ENCODE measurements around the gene KCNN1. TPM values are rescaled to one million over a fixed set of nuclear protein-coding genes. Genes with fewer than 3 reads are reported as not detected.
"Not testable (repeated sequence)": the region's sequence is repeated elsewhere in the genome, so short reads cannot be mapped to it uniquely, and the experiment has no call there.

KCNN1 gene
- total RNA-seq, 2 experiments from 2014 or later: 0.24 TPM; not detected in 1

DNA sequence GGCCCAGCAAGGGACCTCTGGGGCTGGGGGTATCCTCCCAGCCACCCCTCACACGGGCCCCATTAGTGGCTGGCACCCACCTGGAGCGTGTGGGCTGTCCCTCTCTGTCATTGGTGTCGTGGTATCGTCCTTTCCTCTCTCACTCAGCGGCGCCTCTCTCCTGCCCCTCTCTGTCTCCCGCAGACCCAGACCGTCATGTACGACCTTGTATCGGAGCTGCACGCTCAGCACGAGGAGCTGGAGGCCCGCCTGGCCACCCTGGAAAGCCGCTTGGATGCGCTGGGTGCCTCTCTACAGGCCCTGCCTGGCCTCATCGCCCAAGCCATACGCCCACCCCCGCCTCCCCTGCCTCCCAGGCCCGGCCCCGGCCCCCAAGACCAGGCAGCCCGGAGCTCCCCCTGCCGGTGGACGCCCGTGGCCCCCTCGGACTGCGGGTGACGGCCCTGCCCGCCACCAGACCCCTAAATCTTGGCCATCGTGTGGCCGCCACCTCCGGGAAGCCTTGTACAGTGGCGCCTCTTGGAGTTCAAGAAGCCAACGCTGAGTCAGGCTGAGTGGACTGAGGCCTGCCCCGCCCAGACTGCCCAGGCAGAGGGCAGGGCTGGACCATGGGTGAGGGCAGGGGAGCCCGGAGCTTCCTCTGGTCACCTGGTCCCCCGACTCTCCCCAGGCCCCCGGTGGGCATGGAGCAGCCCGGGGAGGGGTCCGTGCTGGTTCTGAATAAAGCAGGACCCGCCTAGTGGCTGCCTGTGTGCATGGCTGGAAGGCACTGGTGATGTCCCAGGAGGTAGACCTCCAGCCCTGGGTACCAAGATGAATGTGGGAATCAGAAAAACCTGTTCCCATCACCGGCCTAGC, 31.3 kb downstream of the KCNN1 start:
- peaks cover 8% of the 10 kb centered on the region for H3K36me3 Mint-ChIP-seq
- H3K27me3 Mint-ChIP-seq: no peaks in the 10 kb centered on the region
- H3K9me3 Mint-ChIP-seq: no peaks in the 10 kb centered on the region
- peaks cover 22% of the 10 kb centered on the region for H3K4me1 Mint-ChIP-seq (ENCODE audit: low read depth)
- H3K27ac Mint-ChIP-seq: no peak overlapping the region
- H3K4me3 Mint-ChIP-seq: no peak overlapping the region
- no peak for DNase-seq
- intact Hi-C loops (cut with micrococcal nuclease): loop anchor here (1.0 to 2.0 kb wide), 2 partner anchors 51 to 60 kb away; no protein-coding TSS in a partner anchor
- POLR2A ChIA-PET: no interaction called here
- CTCF ChIA-PET: interaction anchor here (0.5 to 11.2 kb wide), 8 partner anchors 46 to 294 kb away, joined by 3 to 289 read pairs (median 10); partner anchors contain the start of genes CCDC124, RPL18A and SLC5A5

- Mint-ChIP-seq H3K4me3 (peak overlapping the region; percentile 16), H3K27ac (peak overlapping the region; percentile 65), H3K27me3 (no peaks in the 10 kb centered on the region), H3K9me3 (no peaks in the 10 kb centered on the region), H3K4me1 (ENCODE audit: low read depth) (peaks cover 22% of the 10 kb centered on the region), H3K36me3 (peaks cover 8% of the 10 kb centered on the region)
- CTCF ChIA-PET: interaction anchor here (0.5 to 11.2 kb wide), 5 partner anchors 53 to 294 kb away, joined by 3 to 289 read pairs (median 4); partner anchors contain the start of genes CCDC124 and RPL18A
- POLR2A ChIA-PET: no interaction called here
- no peak for DNase-seq
- intact Hi-C loops (cut with micrococcal nuclease): no loop called here
Observed at GRCh38 chr19:17998827-17999150, 31.9 kb downstream of the KCNN1 start.

GRCh38 chr19:17999684-18000479, 33.0 kb downstream of the KCNN1 start:
- no peaks in the 10 kb centered on the region for H3K9me3 Mint-ChIP-seq
- intact Hi-C loops (cut with micrococcal nuclease): loop anchor here (2.0 kb wide), 2 partner anchors 127 to 141 kb away; partner anchors contain the start of gene RPL18A
- no peaks in the 10 kb centered on the region for H3K27me3 Mint-ChIP-seq
- peak overlapping the region; percentile 97 for H3K27ac Mint-ChIP-seq
- no peak for DNase-seq
- H3K4me1 Mint-ChIP-seq (ENCODE audit: low read depth): peaks cover 22% of the 10 kb centered on the region
- peaks cover 8% of the 10 kb centered on the region for H3K36me3 Mint-ChIP-seq
- POLR2A ChIA-PET: interaction anchor here (0.5 to 2.2 kb wide), 5 partner anchors 45 to 280 kb away, joined by 3 to 12 read pairs (median 5); no protein-coding TSS in a partner anchor
- CTCF ChIA-PET: interaction anchor here (1.0 to 11.2 kb wide), 4 partner anchors 55 to 140 kb away, joined by 3 to 289 read pairs (median 23); partner anchors contain the start of genes CCDC124 and RPL18A
- peak overlapping the region; percentile 72 for H3K4me3 Mint-ChIP-seq

GRCh38 chr19:18000480-18000914, 33.6 kb downstream of the KCNN1 start:
- H3K9me3 Mint-ChIP-seq: no peaks in the 10 kb centered on the region
- peak overlapping the region; percentile 97 for H3K27ac Mint-ChIP-seq
- ChIA-PET POLR2A (interaction anchor here (0.5 to 2.2 kb wide), 7 partner anchors 21 to 280 kb away, joined by 3 to 12 read pairs (median 4); no protein-coding TSS in a partner anchor), CTCF (interaction anchor here (1.0 to 11.2 kb wide), 4 partner anchors 55 to 141 kb away, joined by 3 to 289 read pairs (median 23); partner anchors contain the start of genes CCDC124 and RPL18A)
- H3K36me3 Mint-ChIP-seq: peaks cover 9% of the 10 kb centered on the region
- peak overlapping the region; percentile 72 for H3K4me3 Mint-ChIP-seq
- H3K27me3 Mint-ChIP-seq: no peaks in the 10 kb centered on the region
- intact Hi-C loops (cut with micrococcal nuclease): loop anchor here (2.0 kb wide), 2 partner anchors 128 to 142 kb away; partner anchors contain the start of gene RPL18A
- H3K4me1 Mint-ChIP-seq (ENCODE audit: low read depth): peaks cover 22% of the 10 kb centered on the region
- DNase-seq: no peak

GRCh38 chr19:18000915-18001776, 34.2 kb downstream of the KCNN1 start:
- peak; percentile 95 for DNase-seq
- Mint-ChIP-seq H3K27me3 (no peaks in the 10 kb centered on the region), H3K36me3 (peaks cover 9% of the 10 kb centered on the region), H3K9me3 (no peaks in the 10 kb centered on the region), H3K27ac (peak overlapping the region; percentile 97), H3K4me1 (ENCODE audit: low read depth) (peaks cover 22% of the 10 kb centered on the region), H3K4me3 (peak overlapping the region; percentile 87)
- ChIA-PET CTCF (interaction anchor here (3.3 to 11.2 kb wide), 3 partner anchors 57 to 141 kb away, joined by 17 to 289 read pairs (median 29); partner anchors contain the start of genes CCDC124 and RPL18A), POLR2A (interaction anchor here (0.9 to 2.2 kb wide), 9 partner anchors 20 to 279 kb away, joined by 3 to 12 read pairs (median 4); partner anchors contain the start of gene IL12RB1)
- intact Hi-C loops (cut with micrococcal nuclease): loop anchor here (1.0 to 2.0 kb wide), 4 partner anchors 44 to 142 kb away; partner anchors contain the start of gene RPL18A

GRCh38 chr19:18001777-18002345, 35.0 kb downstream of the KCNN1 start:
- Mint-ChIP-seq H3K4me1 (ENCODE audit: low read depth) (peaks cover 24% of the 10 kb centered on the region), H3K36me3 (peaks cover 11% of the 10 kb centered on the region), H3K4me3 (peak overlapping the region; percentile 87), H3K27me3 (no peaks in the 10 kb centered on the region), H3K27ac (peak overlapping the region; percentile 86), H3K9me3 (peaks cover 2% of the 10 kb centered on the region)
- intact Hi-C loops (cut with micrococcal nuclease): loop anchor here (1.0 to 2.0 kb wide), 4 partner anchors 43 to 143 kb away; partner anchors contain the start of gene RPL18A
- DNase-seq: no peak
- POLR2A ChIA-PET: interaction anchor here (0.9 to 2.2 kb wide), 7 partner anchors 19 to 143 kb away, joined by 3 to 12 read pairs (median 4); partner anchors contain the start of gene IL12RB1
- CTCF ChIA-PET: interaction anchor here (0.9 to 11.2 kb wide), 4 partner anchors 57 to 250 kb away, joined by 3 to 289 read pairs (median 23); partner anchors contain the start of genes CCDC124 and RPL18A

- ChIA-PET CTCF (interaction anchor here (0.9 to 11.2 kb wide), 5 partner anchors 56 to 250 kb away, joined by 3 to 289 read pairs (median 17); partner anchors contain the start of genes CCDC124 and RPL18A), POLR2A (interaction anchor here (0.9 to 2.2 kb wide), 2 partner anchors 22 to 43 kb away, joined by 3 to 12 read pairs; no protein-coding TSS in a partner anchor)
- Mint-ChIP-seq H3K36me3 (peaks cover 14% of the 10 kb centered on the region), H3K9me3 (peaks cover 2% of the 10 kb centered on the region), H3K4me1 (ENCODE audit: low read depth) (peaks cover 29% of the 10 kb centered on the region), H3K27ac (peak overlapping the region; percentile 86), H3K4me3 (peak overlapping the region; percentile 87), H3K27me3 (no peaks in the 10 kb centered on the region)
- intact Hi-C loops (cut with micrococcal nuclease): no loop called here
- DNase-seq: peak; percentile 39
Observed at GRCh38 chr19:18002347-18002850, 35.5 kb downstream of the KCNN1 start.

- H3K9me3 Mint-ChIP-seq, POLR2A ChIA-PET, H3K27ac Mint-ChIP-seq, DNase-seq, H3K4me3 Mint-ChIP-seq, H3K27me3 Mint-ChIP-seq: not testable (repeated sequence)
- Mint-ChIP-seq H3K36me3 (peaks cover 26% of the 10 kb centered on the region), H3K4me1 (ENCODE audit: low read depth) (peaks cover 35% of the 10 kb centered on the region)
- CTCF ChIA-PET: interaction anchor here (0.7 to 5.3 kb wide), 3 partner anchors 50 to 109 kb away, joined by 3 to 122 read pairs (median 3); no protein-coding TSS in a partner anchor
- intact Hi-C loops (cut with micrococcal nuclease): loop anchor here (2.0 kb wide), 2 partner anchors 39 to 147 kb away; partner anchors contain the start of gene PIK3R2
Observed at GRCh38 chr19:18005750-18006149, 38.8 kb downstream of the KCNN1 start.

DNA sequence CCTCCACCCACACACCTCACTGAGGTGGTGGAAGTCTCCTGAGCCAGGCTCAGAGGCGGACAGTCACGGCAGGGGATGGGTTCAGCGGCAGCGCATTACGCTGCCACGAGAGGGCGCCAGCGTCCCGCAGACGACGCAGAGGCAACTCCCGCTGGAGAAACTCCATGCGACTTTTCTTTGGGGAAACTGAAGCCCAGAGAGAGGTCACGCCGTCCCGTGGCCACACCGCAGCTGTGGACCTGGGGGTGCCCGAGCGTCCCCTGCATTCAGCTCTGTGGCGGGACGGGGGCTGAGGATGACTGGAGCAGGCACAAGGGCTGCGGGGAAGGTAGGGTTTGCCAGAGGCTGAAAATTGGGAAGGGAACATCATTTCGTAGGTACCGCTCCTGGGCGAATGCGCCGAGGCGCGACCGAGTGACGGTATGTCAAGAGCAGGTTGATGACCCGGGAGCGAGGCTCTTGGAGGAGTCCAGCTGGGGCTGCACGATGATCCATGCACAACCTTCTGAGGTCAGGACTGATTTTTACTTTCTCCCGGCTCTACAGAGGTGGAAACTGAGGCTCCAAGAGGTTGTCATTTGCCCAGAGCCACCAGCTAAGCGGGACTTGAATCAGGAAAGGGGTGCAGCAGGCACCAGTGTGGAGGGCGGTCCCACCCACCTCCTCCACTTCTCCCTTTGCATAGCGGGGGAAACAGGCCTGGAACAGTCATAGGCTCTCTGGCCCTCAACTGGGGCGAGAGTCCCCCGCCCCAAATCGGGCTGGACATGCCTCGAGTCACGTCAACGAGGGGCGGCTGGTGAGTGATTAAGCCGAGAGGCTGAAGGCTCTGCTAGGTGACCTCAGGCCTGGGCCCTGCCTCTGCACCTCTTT, 40.4 kb downstream of the KCNN1 start:
- Mint-ChIP-seq H3K4me3 (peak overlapping the region; percentile 83), H3K27ac (peak overlapping the region; percentile 82), H3K4me1 (ENCODE audit: low read depth) (peaks cover 35% of the 10 kb centered on the region), H3K36me3 (peaks cover 26% of the 10 kb centered on the region), H3K27me3 (no peaks in the 10 kb centered on the region), H3K9me3 (peaks cover 2% of the 10 kb centered on the region)
- intact Hi-C loops (cut with micrococcal nuclease): loop anchor here (1.0 to 2.0 kb wide), 3 partner anchors 38 to 146 kb away; partner anchors contain the start of gene PIK3R2
- POLR2A ChIA-PET: interaction anchor here (0.6 to 2.1 kb wide), 7 partner anchors 16 to 197 kb away, joined by 3 to 10 read pairs (median 4); partner anchors contain the start of gene IL12RB1
- CTCF ChIA-PET: interaction anchor here (0.6 to 5.3 kb wide), 11 partner anchors 17 to 1210 kb away, joined by 3 to 122 read pairs (median 5); partner anchors contain the start of genes IL12RB1 and MAST3
- peak; percentile 88 for DNase-seq
